DOHH2 (cell line): ENCODE data around the gene ANKRD16.

ENCODE experiments used
- H3F3A ChIP-seq: fragments of 200-600 bp; sonication (generic), shearing (Covaris generic); 2 replicates; pipeline ENCODE4 v1.6.0; 2016; ENCODE audit warnings: antibody characterized with exemption, mild to moderate bottlenecking; ENCODE audit not compliant: control insufficient read depth, insufficient read depth
- H3K27ac ChIP-seq: fragments of 200-600 bp; sonication (generic); 2 replicates; pipeline ENCODE4 v1.5.1; 2014; ENCODE audit warnings: low read depth, mild to moderate bottlenecking, low read length, moderate library complexity
- H3K27me3 ChIP-seq: fragments of 200-600 bp; sonication (generic); 2 replicates; pipeline ENCODE4 v1.6.1; 2014; ENCODE audit warnings: mild to moderate bottlenecking, low read length, mixed read lengths; ENCODE audit not compliant: control insufficient read depth
- H3K36me3 ChIP-seq: fragments of 200-600 bp; sonication (generic); 2 replicates; pipeline ENCODE4 v1.6.1; 2014; ENCODE audit warnings: mild to moderate bottlenecking, low read length, moderate library complexity, mixed read lengths; ENCODE audit not compliant: control insufficient read depth
- H3K4me1 ChIP-seq: fragments of 200-600 bp; sonication (generic); 2 replicates; pipeline ENCODE4 v1.6.1; 2014; ENCODE audit warnings: mild to moderate bottlenecking, low read length, mixed read lengths; ENCODE audit not compliant: control insufficient read depth
- H3K4me2 ChIP-seq: fragments of 200-600 bp; sonication (generic); 2 replicates; pipeline ENCODE4 v1.6.0; 2014; ENCODE audit warnings: mild to moderate bottlenecking, low read length, moderate library complexity
- H3K4me3 ChIP-seq: fragments of 200-600 bp; sonication (generic); 2 replicates; pipeline ENCODE4 v1.5.1; 2014; ENCODE audit warnings: mild to moderate bottlenecking, low read length, mixed read lengths
- H3K79me2 ChIP-seq: fragments of 200-600 bp; sonication (generic); 2 replicates; pipeline ENCODE4 v1.6.1; 2014; ENCODE audit warnings: mild to moderate bottlenecking, low read length, mixed read lengths; ENCODE audit not compliant: control insufficient read depth
- H3K9me2 ChIP-seq: fragments of 200-600 bp; sonication (generic); replicated peaks from 2 replicates; pipeline ENCODE4 v1.6.1; 2014; ENCODE audit warnings: mild to moderate bottlenecking, low read length, mixed read lengths; ENCODE audit not compliant: control insufficient read depth
- H3K9me3 ChIP-seq: fragments of 200-600 bp; sonication (generic); 2 replicates; pipeline ENCODE4 v1.6.1; 2014; ENCODE audit warnings: antibody characterized with exemption, low read length, mixed read lengths; ENCODE audit not compliant: control insufficient read depth, insufficient read depth
- H4K20me1 ChIP-seq: fragments of 200-600 bp; sonication (generic); 2 replicates; pipeline ENCODE4 v1.6.0; 2014; ENCODE audit warnings: low read depth, mild to moderate bottlenecking, antibody characterized with exemption, low read length, moderate library complexity; ENCODE audit not compliant: control insufficient read depth, insufficient read depth
- EZH2phosphoT487 ChIP-seq: fragments of 200-600 bp; sonication (generic); IDR thresholded peaks from 2 replicates; pipeline ENCODE4 v1.6.1; 2017; ENCODE audit warnings: borderline replicate concordance, mild to moderate bottlenecking, antibody characterized with exemption, low read length, moderate library complexity, mixed read lengths
- TF ChIP-seq, protein P1 (sequence below): fragments of 200-600 bp; sonication (generic); IDR thresholded peaks from one replicate; pipeline ENCODE4 v1.5.1; 2014; ENCODE audit warnings: antibody characterized with exemption, mild to moderate bottlenecking, low read depth, low read length; ENCODE audit not compliant: poor library complexity, severe bottlenecking

Gene ANKRD16

DNA sequence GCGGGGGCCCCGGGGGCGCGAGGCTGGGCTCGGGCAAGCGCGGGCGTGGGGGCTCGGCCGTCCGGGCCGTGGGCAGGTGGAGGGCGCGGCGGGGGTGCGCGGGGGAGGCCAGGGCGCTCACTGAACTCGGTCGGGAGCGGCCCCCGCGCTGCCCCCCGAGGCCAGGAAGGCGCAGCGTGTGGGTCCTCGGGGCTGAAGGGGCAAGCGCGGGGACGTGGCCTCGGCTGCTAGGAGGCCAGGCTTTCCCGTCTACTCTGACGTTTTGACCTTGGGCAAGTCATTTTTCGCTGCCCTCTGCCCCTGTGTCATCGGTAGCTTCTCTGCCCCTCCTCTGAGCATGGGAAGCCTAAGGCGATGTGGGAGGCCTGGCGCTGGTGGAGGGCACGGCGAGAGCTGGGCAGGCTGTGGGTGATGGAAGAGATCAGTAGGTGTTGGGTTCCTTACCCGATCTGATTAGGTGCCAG is 791 bp upstream of the ANKRD16 start:
- Histone ChIP-seq H3K27me3 (no peaks in the 10 kb centered on the region), H3K9me2 (no peaks in the 10 kb centered on the region), H3K4me1 (peaks cover 32% of the 10 kb centered on the region), H3K4me2 (peak overlapping the region; percentile 83), H3K36me3 (peaks cover 57% of the 10 kb centered on the region), H3F3A (no peaks in the 10 kb centered on the region), H3K9me3 (no peaks in the 10 kb centered on the region), H3K4me3 (peak overlapping the region; percentile 92), H3K27ac (no peak overlapping the region), H3K79me2 (peaks cover 69% of the 10 kb centered on the region), H4K20me1 (peaks cover 4% of the 10 kb centered on the region; the same call in 1 of the 2 replicates)
- TF ChIP-seq, protein P1, sequence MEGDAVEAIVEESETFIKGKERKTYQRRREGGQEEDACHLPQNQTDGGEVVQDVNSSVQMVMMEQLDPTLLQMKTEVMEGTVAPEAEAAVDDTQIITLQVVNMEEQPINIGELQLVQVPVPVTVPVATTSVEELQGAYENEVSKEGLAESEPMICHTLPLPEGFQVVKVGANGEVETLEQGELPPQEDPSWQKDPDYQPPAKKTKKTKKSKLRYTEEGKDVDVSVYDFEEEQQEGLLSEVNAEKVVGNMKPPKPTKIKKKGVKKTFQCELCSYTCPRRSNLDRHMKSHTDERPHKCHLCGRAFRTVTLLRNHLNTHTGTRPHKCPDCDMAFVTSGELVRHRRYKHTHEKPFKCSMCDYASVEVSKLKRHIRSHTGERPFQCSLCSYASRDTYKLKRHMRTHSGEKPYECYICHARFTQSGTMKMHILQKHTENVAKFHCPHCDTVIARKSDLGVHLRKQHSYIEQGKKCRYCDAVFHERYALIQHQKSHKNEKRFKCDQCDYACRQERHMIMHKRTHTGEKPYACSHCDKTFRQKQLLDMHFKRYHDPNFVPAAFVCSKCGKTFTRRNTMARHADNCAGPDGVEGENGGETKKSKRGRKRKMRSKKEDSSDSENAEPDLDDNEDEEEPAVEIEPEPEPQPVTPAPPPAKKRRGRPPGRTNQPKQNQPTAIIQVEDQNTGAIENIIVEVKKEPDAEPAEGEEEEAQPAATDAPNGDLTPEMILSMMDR: no peak
- TF ChIP-seq EZH2phosphoT487: no peak

GRCh38 chr10:5888843-5889623 is 660 bp downstream of the ANKRD16 start:
- Histone ChIP-seq H4K20me1 (peaks cover 4% of the 10 kb centered on the region; the same call in 1 of the 2 replicates), H3K9me3 (no peaks in the 10 kb centered on the region), H3K27me3 (no peaks in the 10 kb centered on the region), H3K27ac (peak overlapping the region; percentile 24; the same call in 1 of the 2 replicates), H3K4me3 (peak overlapping the region; percentile 82), H3K4me2 (peak overlapping the region; percentile 87), H3K9me2 (no peaks in the 10 kb centered on the region), H3K4me1 (peaks cover 31% of the 10 kb centered on the region), H3K79me2 (peaks cover 64% of the 10 kb centered on the region), H3K36me3 (peaks cover 53% of the 10 kb centered on the region), H3F3A (no peaks in the 10 kb centered on the region)
- TF ChIP-seq, protein P1: peak; percentile 18
- TF ChIP-seq EZH2phosphoT487: no peak

DNA sequence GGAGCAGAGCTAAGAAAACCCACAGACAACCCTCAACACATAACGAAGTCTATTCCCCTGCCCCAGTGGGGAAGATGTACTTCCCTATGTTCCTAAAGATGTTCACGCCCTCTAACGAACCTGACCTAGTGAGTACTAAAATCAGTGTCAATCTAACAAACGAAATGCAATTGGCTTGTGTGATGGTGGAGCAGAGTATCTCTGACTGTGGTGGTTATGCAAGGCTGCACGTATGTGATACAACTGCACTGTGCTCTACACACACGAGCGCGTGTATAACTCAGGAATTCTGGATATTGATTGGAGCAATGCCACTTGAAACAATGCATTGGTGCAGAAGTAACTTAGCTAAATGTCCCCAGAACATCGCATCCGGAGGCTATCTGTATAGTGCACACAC is 1.3 kb downstream of the ANKRD16 start:
- Histone ChIP-seq H4K20me1 (peaks cover 4% of the 10 kb centered on the region; the same call in 1 of the 2 replicates), H3F3A (no peaks in the 10 kb centered on the region), H3K9me2 (no peaks in the 10 kb centered on the region), H3K4me2 (peak overlapping the region; percentile 87), H3K36me3 (peaks cover 52% of the 10 kb centered on the region), H3K27me3 (no peaks in the 10 kb centered on the region), H3K9me3 (no peaks in the 10 kb centered on the region), H3K4me3 (peak overlapping the region; percentile 82), H3K4me1 (peaks cover 31% of the 10 kb centered on the region), H3K27ac (no peak overlapping the region), H3K79me2 (peaks cover 57% of the 10 kb centered on the region)
- TF ChIP-seq, protein P1: no peak
- TF ChIP-seq EZH2phosphoT487: no peak
